B cell (primary cell): Measurements from ENCODE around the gene WNT9A.

Source experiments
- CTCF ChIP-seq: fragments of 200-600 bp; IDR thresholded peaks from one replicate; pipeline ENCODE4 v1.8.0; 2022; ENCODE audit warnings: antibody characterized with exemption, mild to moderate bottlenecking
- EZH2 ChIP-seq: IDR thresholded peaks from 2 replicates; pipeline ENCODE4 v1.6.1; 2012; ENCODE audit warnings: borderline replicate concordance, low read depth, mild to moderate bottlenecking, moderate library complexity, low read length; ENCODE audit not compliant: insufficient read depth, poor library complexity, severe bottlenecking

- no peak for TF ChIP-seq EZH2
- no peak for TF ChIP-seq CTCF
These were observed 8.6 kb downstream of the WNT9A start for GRCh38 chr1:227938911-227939790.
